ENCODE data around the gene TBC1D23. TPM values are rescaled to one million over a fixed set of nuclear protein-coding genes. Genes with fewer than 3 reads are reported as not detected.
A peak's percentile ranks its signal among the peaks of the same experiment; 100 is the strongest.
"Not testable (repeated sequence)": the region's sequence is repeated elsewhere in the genome, so short reads cannot be mapped to it uniquely, and the experiment has no call there.

Gene TBC1D23
- total RNA-seq, 1 donor from 2014 or later, result 33.2 TPM

DNA sequence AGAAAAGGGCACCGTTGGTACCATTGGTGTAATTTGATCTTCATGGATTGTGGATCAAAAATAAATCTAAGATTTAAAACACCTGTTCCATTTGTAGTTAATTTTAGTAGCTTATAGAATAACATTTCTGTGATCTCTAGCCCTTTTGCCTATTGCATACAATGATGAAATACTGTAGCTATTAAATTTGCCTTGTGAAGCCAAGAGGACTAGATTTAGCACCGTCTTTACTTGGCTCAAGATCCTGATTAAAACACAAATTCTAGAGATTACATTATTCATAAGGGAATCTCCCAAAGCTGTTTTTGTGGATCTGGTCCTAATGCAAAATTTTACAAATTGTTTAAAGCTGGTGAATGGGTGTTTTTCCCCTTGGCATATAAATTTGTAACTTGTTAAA is 8.2 kb downstream of the TBC1D23 start:
- Mint-ChIP-seq H3K4me1 (ENCODE audit: low read depth, unreplicated experiment) (peaks cover 28% of the 10 kb centered on the region), H3K4me3 (ENCODE audit: unreplicated experiment) (no peak overlapping the region), H3K27ac (ENCODE audit: unreplicated experiment) (no peak overlapping the region), H3K27me3 (ENCODE audit: unreplicated experiment) (peaks cover 3% of the 10 kb centered on the region), H3K36me3 (ENCODE audit: unreplicated experiment) (no peaks in the 10 kb centered on the region), H3K9me3 (ENCODE audit: unreplicated experiment) (no peaks in the 10 kb centered on the region)
- TF ChIP-seq CTCF (IDR thresholded peaks at IDR 0.05; ENCODE audit: partially characterized antibody, unreplicated experiment), result no peak
- DNase-seq, result no peak

DNA sequence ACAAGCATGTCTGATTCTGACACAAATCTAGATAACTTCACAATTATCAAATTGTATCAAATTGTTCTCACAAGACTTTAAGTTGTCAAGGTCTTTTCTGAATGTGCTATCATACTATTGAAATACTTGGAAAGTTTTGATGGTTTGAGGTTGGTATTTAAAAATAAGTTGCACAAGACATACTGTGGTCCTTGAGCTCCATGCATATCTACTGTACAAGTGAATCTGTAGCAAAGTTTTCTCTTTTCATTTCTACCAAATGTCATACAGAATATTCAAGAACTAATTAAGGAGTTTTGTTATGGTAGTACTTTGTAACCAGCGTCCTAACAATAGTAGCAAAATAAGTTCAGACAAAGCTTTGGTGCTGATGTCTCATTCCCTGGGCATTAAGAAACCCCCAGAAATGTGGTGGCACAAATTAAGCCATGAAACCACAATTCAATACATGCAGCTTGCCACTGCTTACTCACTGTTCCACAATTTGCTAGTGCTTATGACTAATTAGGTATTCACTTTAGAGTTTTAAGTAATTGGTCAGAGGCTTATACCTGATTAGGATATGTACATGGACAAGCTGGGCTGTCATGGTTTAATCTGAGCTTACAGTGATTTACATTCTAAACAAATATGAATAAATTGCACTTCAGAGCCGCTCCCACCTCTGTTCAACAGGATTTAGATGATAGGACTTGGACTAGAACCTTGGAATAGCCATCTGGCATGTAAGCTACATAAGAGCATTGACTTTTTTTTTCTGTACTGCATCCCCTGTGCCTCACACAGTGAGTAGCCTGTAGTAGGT is 8.8 kb downstream of the TBC1D23 start:
- no peak overlapping the region for H3K4me3 Mint-ChIP-seq (ENCODE audit: unreplicated experiment)
- peaks cover 28% of the 10 kb centered on the region for H3K4me1 Mint-ChIP-seq (ENCODE audit: low read depth, unreplicated experiment)
- peaks cover 3% of the 10 kb centered on the region for H3K27me3 Mint-ChIP-seq (ENCODE audit: unreplicated experiment)
- H3K27ac Mint-ChIP-seq (ENCODE audit: unreplicated experiment), result no peak overlapping the region
- no peaks in the 10 kb centered on the region for H3K9me3 Mint-ChIP-seq (ENCODE audit: unreplicated experiment)
- TF ChIP-seq CTCF (IDR thresholded peaks at IDR 0.05; ENCODE audit: partially characterized antibody, unreplicated experiment), result no peak
- DNase-seq, result no peak
- no peaks in the 10 kb centered on the region for H3K36me3 Mint-ChIP-seq (ENCODE audit: unreplicated experiment)

GRCh38 chr3:100270215-100270583 is 9.4 kb downstream of the TBC1D23 start:
- no peak for TF ChIP-seq CTCF (IDR thresholded peaks at IDR 0.05; ENCODE audit: partially characterized antibody, unreplicated experiment)
- no peak for DNase-seq
- Mint-ChIP-seq H3K4me3 (ENCODE audit: unreplicated experiment) (peak overlapping the region; percentile 9), H3K9me3 (ENCODE audit: unreplicated experiment) (no peaks in the 10 kb centered on the region), H3K36me3 (ENCODE audit: unreplicated experiment) (no peaks in the 10 kb centered on the region), H3K27me3 (ENCODE audit: unreplicated experiment) (peaks cover 3% of the 10 kb centered on the region), H3K4me1 (ENCODE audit: low read depth, unreplicated experiment) (peaks cover 28% of the 10 kb centered on the region), H3K27ac (ENCODE audit: unreplicated experiment) (no peak overlapping the region)

- peaks cover 3% of the 10 kb centered on the region for H3K27me3 Mint-ChIP-seq (ENCODE audit: unreplicated experiment)
- H3K4me1 Mint-ChIP-seq (ENCODE audit: low read depth, unreplicated experiment), result peaks cover 29% of the 10 kb centered on the region
- no peak overlapping the region for H3K4me3 Mint-ChIP-seq (ENCODE audit: unreplicated experiment)
- no peak for TF ChIP-seq CTCF (IDR thresholded peaks at IDR 0.05; ENCODE audit: partially characterized antibody, unreplicated experiment)
- H3K9me3 Mint-ChIP-seq (ENCODE audit: unreplicated experiment), result no peaks in the 10 kb centered on the region
- no peak overlapping the region for H3K27ac Mint-ChIP-seq (ENCODE audit: unreplicated experiment)
- no peak for DNase-seq
- no peaks in the 10 kb centered on the region for H3K36me3 Mint-ChIP-seq (ENCODE audit: unreplicated experiment)
Observed at GRCh38 chr3:100271522-100271921, 10.7 kb downstream of the TBC1D23 start.

DNA sequence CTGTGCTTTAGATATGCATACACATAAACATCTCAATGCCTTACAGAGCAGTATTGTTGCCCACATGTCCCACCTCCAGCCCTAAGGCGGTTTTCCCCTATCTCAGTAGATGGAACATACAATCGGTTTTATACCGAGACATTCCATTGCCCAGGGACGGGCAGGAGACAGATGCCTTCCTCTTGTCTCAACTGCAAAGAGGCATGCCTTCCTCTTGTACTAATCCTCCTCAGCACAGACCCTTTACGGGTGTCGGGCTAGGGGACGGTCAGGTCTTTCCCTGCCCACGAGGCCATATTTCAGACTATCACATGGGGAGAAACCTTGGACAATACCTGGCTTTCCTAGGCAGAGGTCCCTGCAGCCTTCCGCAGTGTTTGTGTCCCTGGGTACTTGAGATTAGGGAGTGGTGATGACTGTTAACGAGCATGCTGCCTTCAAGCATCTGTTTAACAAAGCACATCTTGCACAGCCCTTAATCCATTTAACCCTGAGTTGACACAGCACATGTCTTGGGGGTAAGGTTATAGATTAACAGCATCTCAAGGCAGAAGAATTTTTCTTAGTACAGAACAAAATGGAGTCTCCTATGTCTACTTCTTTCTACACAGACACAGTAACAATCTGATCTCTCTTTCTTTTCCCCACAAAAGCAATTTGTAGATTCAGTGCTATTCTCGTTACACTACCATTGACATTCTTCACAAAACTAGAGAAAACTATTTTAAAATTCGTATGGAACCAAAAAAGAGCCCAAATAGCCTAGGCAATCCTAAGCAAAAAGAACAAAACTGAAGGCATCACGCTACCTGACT is 12.2 kb downstream of the TBC1D23 start:
- H3K36me3 Mint-ChIP-seq (ENCODE audit: unreplicated experiment); H3K9me3 Mint-ChIP-seq (ENCODE audit: unreplicated experiment); H3K27me3 Mint-ChIP-seq (ENCODE audit: unreplicated experiment); DNase-seq: not testable (repeated sequence)
- Mint-ChIP-seq H3K27ac (ENCODE audit: unreplicated experiment) (peak overlapping the region; percentile 86), H3K4me1 (ENCODE audit: low read depth, unreplicated experiment) (peaks cover 32% of the 10 kb centered on the region), H3K4me3 (ENCODE audit: unreplicated experiment) (peak overlapping the region; percentile 69)
